H1 (cell line): ENCODE measurements around the gene ASB13. TPM values are rescaled to one million over a fixed set of nuclear protein-coding genes. Genes with fewer than 3 reads are reported as not detected.

ENCODE experiments used
- CTCF ChIA-PET: fragments of 300-600 bp; sonication (Branson Sonifier 250); formaldehyde crosslinking; loops from one replicate; lab custom pipeline; 2021; ENCODE audit not compliant: partially characterized antibody; lab: Charles Lee
- POLR2A ChIA-PET: fragments of 300-600 bp; sonication (Branson Sonifier 250); formaldehyde crosslinking; loops from one replicate; lab custom pipeline; 2021; ENCODE audit warnings: inconsistent platforms; ENCODE audit not compliant: partially characterized antibody; lab: Charles Lee
- DNase-seq, 2 experiments: peaks; one replicate each; pipeline versions ENCODE4 v3.0.0 to v3.0.0-alpha.2; 2010 to 2022; ENCODE audit warnings: low spot score in 2 of 2, low read depth in 1 of 2, mixed read lengths in 1 of 2
- FAIRE-seq: peaks from 2 replicates; lab custom pipeline; 2011; peaks lifted over from hg19 to GRCh38; lab: Jason Lieb, UNC
- H2AFZ ChIP-seq: 2 replicates; pipeline ENCODE4 v1.8.1; 2012; ENCODE audit warnings: low read length, inconsistent platforms
- H2AK5ac ChIP-seq: 2 replicates; pipeline ENCODE4 v1.6.1; 2013; ENCODE audit warnings: low read depth, low read length
- H2BK120ac ChIP-seq: replicated peaks from 2 replicates; pipeline ENCODE3; 2013; ENCODE audit warnings: low read depth, low read length, inconsistent platforms
- H2BK12ac ChIP-seq: 2 replicates; pipeline ENCODE4 v1.6.1; 2013; ENCODE audit warnings: low read depth, low read length
- H2BK15ac ChIP-seq: 2 replicates; pipeline ENCODE4 v1.6.1; 2013; ENCODE audit warnings: low read length
- H2BK20ac ChIP-seq: 2 replicates; pipeline ENCODE4 v1.6.1; 2013; ENCODE audit warnings: low read length
- H2BK5ac ChIP-seq: 2 replicates; pipeline ENCODE4 v1.6.1; 2013; ENCODE audit warnings: low read depth, low read length
- H3K14ac ChIP-seq: 2 replicates; pipeline ENCODE4 v1.6.1; 2013; ENCODE audit warnings: inconsistent platforms; ENCODE audit not compliant: insufficient read length
- H3K18ac ChIP-seq: 2 replicates; pipeline ENCODE4 v1.6.1; 2013; ENCODE audit warnings: low read length; ENCODE audit errors: extremely low read depth
- H3K23ac ChIP-seq: 2 replicates; pipeline ENCODE4 v1.6.1; 2013; ENCODE audit warnings: inconsistent platforms; ENCODE audit not compliant: insufficient read length
- H3K23me2 ChIP-seq: 2 replicates; pipeline ENCODE4 v1.6.1; 2013; ENCODE audit warnings: low read depth, low read length
- H3K27ac ChIP-seq: 2 replicates; pipeline ENCODE4 v1.6.1; 2011; ENCODE audit warnings: low read depth, low read length, inconsistent platforms
- H3K27me3 ChIP-seq, 4 experiments: replicated peaks in 1 of 4; 1 replicate in 1 of 4; 2 replicates in 3 of 4; pipeline versions ENCODE4 v1.6.1 to v1.8.1; 2011 to 2013; ENCODE audit warnings: low read length in 3 of 4, mild to moderate bottlenecking in 3 of 4, inconsistent platforms in 2 of 4, mixed read lengths in 2 of 4, moderate library complexity in 1 of 4; ENCODE audit not compliant: control insufficient read depth in 3 of 4, insufficient read depth in 3 of 4; ENCODE audit errors: extremely low read depth in 1 of 4
- H3K36me3 ChIP-seq, 4 experiments: 2 replicates each; pipeline versions ENCODE4 v1.6.1 to v1.8.1; 2011 to 2013; ENCODE audit warnings: mild to moderate bottlenecking in 4 of 4, low read length in 3 of 4, moderate library complexity in 2 of 4, control low read depth in 1 of 4, inconsistent platforms in 1 of 4; ENCODE audit not compliant: insufficient read depth in 4 of 4, control insufficient read depth in 2 of 4
- H3K4ac ChIP-seq: replicated peaks from 2 replicates; pipeline ENCODE3; 2013; ENCODE audit warnings: low read length, low read depth, mixed read lengths, inconsistent platforms; ENCODE audit not compliant: insufficient read length
- H3K4me1 ChIP-seq, 4 experiments: replicated peaks in 1 of 4; 1 replicate in 1 of 4; 2 replicates in 3 of 4; pipeline versions ENCODE4 v1.6.1 to v1.8.1; 2011 to 2013; ENCODE audit warnings: low read length in 3 of 4, inconsistent platforms in 2 of 4, mixed read lengths in 1 of 4; ENCODE audit not compliant: insufficient read depth in 4 of 4, control insufficient read depth in 3 of 4
- H3K4me2 ChIP-seq, 2 experiments: 2 replicates each; pipeline versions ENCODE4 v1.6.1 to v1.8.1; 2011 to 2013; ENCODE audit warnings: low read depth in 2 of 2, low read length in 2 of 2, control low read depth in 1 of 2, inconsistent platforms in 1 of 2, mild to moderate bottlenecking in 1 of 2; ENCODE audit not compliant: insufficient read depth in 1 of 2
- H3K4me3 ChIP-seq, 4 experiments: fragments of 200-600, 300-600 bp in 1 of 4; sonication (generic), shearing (Covaris generic), sonication (Bioruptor Twin) in 1 of 4; 2 replicates each; pipeline versions ENCODE4 v1.5.1 to v1.8.1; 2011 to 2016; ENCODE audit warnings: low read length in 4 of 4, low read depth in 3 of 4, control low read depth in 2 of 4, inconsistent platforms in 2 of 4, mild to moderate bottlenecking in 2 of 4, mixed read lengths in 1 of 4, moderate library complexity in 1 of 4; ENCODE audit not compliant: insufficient read depth in 2 of 4; ENCODE audit errors: extremely low read depth in 1 of 4
- H3K56ac ChIP-seq: replicated peaks from 2 replicates; pipeline ENCODE3; 2013; ENCODE audit warnings: low read depth, mild to moderate bottlenecking, mixed read lengths, low read length, inconsistent platforms; ENCODE audit not compliant: insufficient read length
- H3K79me1 ChIP-seq: 2 replicates; pipeline ENCODE4 v1.6.1; 2013; ENCODE audit warnings: low read depth, low read length, control low read depth
- H3K79me2 ChIP-seq, 2 experiments: 2 replicates each; pipeline versions ENCODE4 v1.6.1 to v1.8.1; 2012 to 2013; ENCODE audit warnings: low read length in 2 of 2, mild to moderate bottlenecking in 2 of 2, inconsistent platforms in 1 of 2; ENCODE audit not compliant: insufficient read depth in 2 of 2, control insufficient read depth in 1 of 2
- H3K9ac ChIP-seq, 4 experiments: replicated peaks in 1 of 4; 1 replicate in 1 of 4; 2 replicates in 3 of 4; pipeline versions ENCODE4 v1.6.1 to v1.8.1; 2011 to 2013; ENCODE audit warnings: low read depth in 3 of 4, low read length in 3 of 4, control low read depth in 2 of 4, mild to moderate bottlenecking in 2 of 4, moderate library complexity in 2 of 4, inconsistent platforms in 1 of 4; ENCODE audit errors: extremely low read depth in 1 of 4
- H3K9me3 ChIP-seq, 2 experiments: 2 replicates each; pipeline versions ENCODE4 v1.6.1 to v1.8.1; 2012 to 2013; ENCODE audit warnings: mild to moderate bottlenecking in 2 of 2, moderate library complexity in 2 of 2, control low read depth in 1 of 2, inconsistent platforms in 1 of 2, low read depth in 1 of 2, low read length in 1 of 2, mixed read lengths in 1 of 2; ENCODE audit not compliant: insufficient read depth in 2 of 2
- H4K20me1 ChIP-seq, 2 experiments: replicated peaks in 1 of 2; 2 replicates each; pipeline versions ENCODE3 to v1.8.1; 2011 to 2013; ENCODE audit warnings: inconsistent platforms in 2 of 2, low read length in 2 of 2, mild to moderate bottlenecking in 1 of 2; ENCODE audit not compliant: insufficient read depth in 2 of 2, control insufficient read depth in 1 of 2
- H4K5ac ChIP-seq: 2 replicates; pipeline ENCODE4 v1.6.1; 2013; ENCODE audit warnings: low read length, low read depth, mixed read lengths, inconsistent platforms; ENCODE audit not compliant: insufficient read length
- H4K8ac ChIP-seq: 2 replicates; pipeline ENCODE4 v1.8.0; 2013; ENCODE audit warnings: mild to moderate bottlenecking, moderate library complexity, low read length, inconsistent platforms; ENCODE audit not compliant: insufficient read depth; ENCODE audit errors: extremely low read depth
- H4K91ac ChIP-seq: replicated peaks from 2 replicates; pipeline ENCODE3; 2013; ENCODE audit warnings: low read length, mixed read lengths, inconsistent platforms; ENCODE audit not compliant: insufficient read length
- BACH1 ChIP-seq: IDR thresholded peaks from 2 replicates; pipeline ENCODE4 v1.6.1; 2012; ENCODE audit warnings: low read length, improper control_type of control experiment
- CEBPB ChIP-seq: IDR thresholded peaks from 2 replicates; pipeline ENCODE4 v1.6.1; 2012; ENCODE audit warnings: low read depth, low read length
- WGBS, 2 experiments: shearing (Covaris generic) in 1 of 2; methylation state at CpG; one replicate each; pipeline versions ENCODE4 v1.1.6 to v1.1.7; 2013 to 2015; ENCODE audit warnings: low lambda C conversion rate in 2 of 2, mixed read lengths in 2 of 2, inconsistent platforms in 1 of 2, low coverage in 1 of 2, missing lambda C conversion rate in 1 of 2; ENCODE audit not compliant: insufficient replicate concordance in 2 of 2, insufficient coverage in 1 of 2, insufficient read length in 1 of 2; ENCODE audit errors: extremely low coverage in 1 of 2, missing lambda C conversion rate in 1 of 2; 5-methylcytosine and 5-hydroxymethylcytosine counted together
- polyA plus RNA-seq, 7 experiments: library from polyadenylated mRNA; depleted of rRNA in 3 of 7; stranded (reverse) in 5 of 7; unstranded in 2 of 7; fragments of >200 nt in 5 of 7; fragments of 200-250 nt in 2 of 7; gene quantifications; 1 replicate in 5 of 7; 2 replicates in 1 of 7; 4 replicates in 1 of 7; pipeline versions ENCODE4 v1.2.1 to v1.2.3, GENCODE V29; 2011 to 2013; ENCODE audit warnings: missing spikeins in 2 of 7, mixed read lengths in 2 of 7
- total RNA-seq: library from RNA; stranded (reverse); fragmentation: NEBNext Ultra II Directional; extraction: Animal tissue kit (Norgen Biotek cat#: 25700); gene quantifications from 2 replicates; pipeline ENCODE4 v1.2.1, GENCODE V29; 2021

The ASB13 gene
- total and polyA plus RNA-seq, 2 of the 8 experiments (the other 6 are each of a cell fraction or from before 2014, with no cell fraction given) = 12.3 to 20.2 TPM

- Histone ChIP-seq H4K8ac (0 out of 2 replicates have a peak overlapping the region, but pooled peaks have one; percentile 44), H4K91ac (no peak overlapping the region), H3K14ac (no peak overlapping the region), H3K9me3 (no peaks in the 10 kb centered on the region), H3K9ac (no peak overlapping the region), H4K20me1 (peaks cover 0 to 2% of the 10 kb centered on the region in 2 experiments), H2BK15ac (no peak overlapping the region), H3K79me1 (peaks cover 3% of the 10 kb centered on the region; the same call in 1 of the 2 replicates), H2BK20ac (no peak overlapping the region), H3K79me2 (no peaks in the 10 kb centered on the region), H2AFZ (no peak overlapping the region), H2BK12ac (no peak overlapping the region), H2BK5ac (no peak overlapping the region), H3K4ac (no peak overlapping the region), H4K5ac (no peak overlapping the region), H3K27ac (no peak overlapping the region), H3K4me3 (no peak overlapping the region), H3K4me2 (no peak overlapping the region), H2AK5ac (no peak overlapping the region), H3K56ac (no peak overlapping the region), H3K18ac (no peak overlapping the region), H3K23ac (no peak overlapping the region), H3K36me3 (peaks cover 0 to 5% (median 1%) of the 10 kb centered on the region in 4 experiments; a peak in 2 of 8 replicates), H3K4me1 (no peaks in the 10 kb centered on the region; a peak in 2 of 7 replicates), H3K27me3 (no peaks in the 10 kb centered on the region), H3K23me2 (no peaks in the 10 kb centered on the region), H2BK120ac (no peak overlapping the region)
- DNase-seq (peak in 1 of 2 experiments; percentile 54), FAIRE-seq (no peak)
- CTCF ChIA-PET = no interaction called here
- peak; percentile 57; the same call in 1 of the 2 replicates for TF ChIP-seq BACH1
- no peak for TF ChIP-seq CEBPB
- POLR2A ChIA-PET = no interaction called here
- WGBS, 2 experiments = 93% methylated on average over 36 of the region's 50 CpGs; no CpG with 5 or more reads in 1 of the 2 experiments
These were observed 17.6 kb downstream of the ASB13 start for GRCh38 chr10:5648494-5649457.
